WI38 (cell line): ENCODE measurements around the gene OR2A25.

Experiments
- H3K4me3 ChIP-seq: 2 replicates; pipeline ENCODE4 v1.5.1; 2011; ENCODE audit warnings: low read depth, mild to moderate bottlenecking, control low read depth, low read length
- CTCF ChIP-seq: IDR thresholded peaks from 2 replicates; pipeline ENCODE4 v1.5.1; 2012; ENCODE audit warnings: low read depth, mild to moderate bottlenecking, control low read depth, low read length

The OR2A25 gene

DNA sequence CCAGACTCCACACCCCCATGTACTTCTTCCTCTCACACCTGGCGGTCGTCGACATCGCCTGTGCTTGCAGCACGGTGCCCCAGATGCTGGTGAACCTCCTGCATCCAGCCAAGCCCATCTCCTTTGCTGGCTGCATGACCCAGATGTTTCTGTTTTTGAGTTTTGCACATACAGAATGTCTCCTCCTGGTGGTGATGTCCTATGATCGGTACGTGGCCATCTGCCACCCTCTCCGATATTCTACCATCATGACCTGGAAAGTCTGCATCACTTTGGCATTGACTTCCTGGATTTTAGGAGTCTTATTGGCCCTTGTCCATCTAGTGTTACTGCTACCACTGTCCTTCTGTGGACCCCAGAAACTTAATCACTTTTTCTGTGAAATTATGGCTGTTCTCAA is 4.8 kb downstream of the OR2A25 start:
- TF ChIP-seq CTCF, result no peak
- no peak overlapping the region for H3K4me3 ChIP-seq

DNA sequence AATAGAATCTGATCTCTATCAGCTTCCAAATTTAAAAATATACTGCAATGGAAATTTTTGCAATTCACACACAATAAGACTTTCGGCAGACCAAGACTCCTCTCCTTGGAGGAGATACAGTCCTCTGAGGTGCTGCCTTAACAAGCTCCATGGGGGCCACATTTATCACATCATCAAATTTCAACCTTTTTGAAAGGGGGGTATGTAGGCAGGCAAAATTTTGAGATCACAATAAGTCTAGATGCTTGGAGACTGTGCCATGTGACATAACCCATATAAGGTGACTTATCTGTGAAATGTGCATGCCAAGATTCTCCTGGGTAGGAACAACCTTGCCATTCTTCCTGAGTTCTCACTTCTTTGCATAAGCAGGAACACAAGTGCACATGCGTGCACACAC is 16.4 kb downstream of the OR2A25 start, which contains the start of gene OR2A12:
TSS of gene OR2A12 (plus strand) at position 301 of the 400 bp plus-strand sequence. CDS start 8,830 bp downstream, outside the sequence.
- TF ChIP-seq CTCF, result no peak
- no peak within 1 kb of the TSS for H3K4me3 ChIP-seq

DNA sequence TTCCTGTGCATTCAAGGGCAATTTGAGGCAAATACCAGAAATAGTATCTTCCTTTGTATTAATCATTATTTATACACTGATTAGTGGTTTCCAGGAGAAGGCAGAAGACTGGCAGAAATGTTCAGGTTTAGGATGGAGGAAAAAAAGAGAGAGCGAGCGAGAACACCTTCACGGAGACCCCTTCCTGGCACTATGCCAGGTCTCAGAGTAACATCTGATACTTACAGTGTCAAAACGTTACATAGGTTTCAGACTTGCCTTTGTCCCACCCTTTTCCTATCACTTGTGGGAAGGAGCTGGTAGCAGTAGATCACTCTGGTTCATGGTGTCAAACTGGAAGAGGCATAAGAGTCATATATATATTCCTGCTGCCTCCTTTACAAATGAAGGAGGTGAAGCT is 17.1 kb downstream of the OR2A25 start:
- no peak for TF ChIP-seq CTCF
- H3K4me3 ChIP-seq, result no peak overlapping the region

- no peak for TF ChIP-seq CTCF
- H3K4me3 ChIP-seq, result no peak overlapping the region
These were observed 17.6 kb downstream of the OR2A25 start for GRCh38 chr7:144087230-144087629.

DNA sequence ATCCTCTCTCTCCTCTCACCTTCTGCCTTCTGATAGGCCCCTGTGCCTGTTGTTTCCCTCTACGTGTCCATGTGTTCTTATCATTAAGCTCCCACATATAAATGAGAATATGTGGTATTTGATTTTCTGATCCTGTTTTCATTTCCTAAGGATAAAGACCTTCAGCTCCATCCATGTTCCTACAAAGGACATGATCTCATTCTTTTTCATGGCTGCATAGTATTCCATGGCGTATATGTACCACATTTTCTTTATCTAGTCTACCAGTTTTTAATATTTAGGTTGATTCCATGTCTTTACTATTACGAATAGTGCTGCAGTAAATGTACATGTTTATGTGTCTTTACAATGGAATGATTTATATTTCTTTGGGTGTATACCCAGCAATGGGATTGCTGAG is 21.1 kb downstream of the OR2A25 start:
- no peak for TF ChIP-seq CTCF

GRCh38 chr7:144098776-144099175 is 29.2 kb downstream of the OR2A25 start:
- no peak for TF ChIP-seq CTCF

More for the DNA sequence above, 21.1 kb downstream of the OR2A25 start:
- H3K4me3 ChIP-seq, result no peak overlapping the region

GRCh38 chr7:144100607-144101006 is 31.0 kb downstream of the OR2A25 start:
- no peak for TF ChIP-seq CTCF
- no peak overlapping the region for H3K4me3 ChIP-seq

More at GRCh38 chr7:144098776-144099175, 29.2 kb downstream of the OR2A25 start:
- H3K4me3 ChIP-seq, result no peak overlapping the region
